GM23248 (cell line): ENCODE results near the gene KCNIP1. TPM values are rescaled to one million over a fixed set of nuclear protein-coding genes. Genes with fewer than 3 reads are reported as not detected.
"Not testable (repeated sequence)": the region's sequence is repeated elsewhere in the genome, so short reads cannot be mapped to it uniquely, and the experiment has no call there.

ENCODE experiments used
- DNase-seq: peaks from one replicate; pipeline ENCODE4 v3.0.0-alpha.2; 2015
- H2AFZ ChIP-seq: fragments of 200-600 bp; sonication (generic); 2 replicates; pipeline ENCODE4 v1.6.1; 2016; ENCODE audit warnings: antibody characterized with exemption
- H3F3A ChIP-seq: fragments of 200-600 bp; sonication (generic); 2 replicates; pipeline ENCODE4 v1.6.1; 2016; ENCODE audit warnings: mild to moderate bottlenecking, antibody characterized with exemption, mixed run types; ENCODE audit not compliant: insufficient read depth
- H3K27ac ChIP-seq: fragments of 200-600 bp; sonication (generic); 2 replicates; pipeline ENCODE4 v1.5.1; 2016; ENCODE audit warnings: mild to moderate bottlenecking
- H3K27me3 ChIP-seq: fragments of 200-600 bp; sonication (generic); replicated peaks from 2 replicates; pipeline ENCODE4 v1.6.1; 2016; ENCODE audit warnings: mild to moderate bottlenecking; ENCODE audit not compliant: insufficient read depth
- H3K36me3 ChIP-seq: fragments of 200-600 bp; sonication (generic); 2 replicates; pipeline ENCODE4 v1.6.1; 2016; ENCODE audit warnings: low read depth, mild to moderate bottlenecking
- H3K4me1 ChIP-seq: fragments of 200-600 bp; sonication (generic); 2 replicates; pipeline ENCODE4 v1.6.1; 2016; ENCODE audit warnings: mild to moderate bottlenecking; ENCODE audit not compliant: insufficient read depth
- H3K4me2 ChIP-seq: fragments of 200-600 bp; sonication (generic); one replicate; pipeline ENCODE4 v1.6.1; 2016; ENCODE audit warnings: mild to moderate bottlenecking; ENCODE audit not compliant: unreplicated experiment
- H3K4me3 ChIP-seq: fragments of 200-600 bp; sonication (generic); 2 replicates; pipeline ENCODE4 v1.5.1; 2016; ENCODE audit warnings: mild to moderate bottlenecking
- H3K79me2 ChIP-seq: fragments of 200-600 bp; sonication (generic); 2 replicates; pipeline ENCODE4 v1.6.1; 2016; ENCODE audit warnings: mild to moderate bottlenecking; ENCODE audit not compliant: insufficient read depth
- H3K9ac ChIP-seq: fragments of 200-600 bp; sonication (generic); 2 replicates; pipeline ENCODE4 v1.6.1; 2016; ENCODE audit warnings: mild to moderate bottlenecking
- H3K9me2 ChIP-seq: fragments of 200-600 bp; sonication (generic); 2 replicates; pipeline ENCODE4 v1.6.1; 2016; ENCODE audit warnings: mixed run types, mild to moderate bottlenecking, moderate library complexity; ENCODE audit not compliant: insufficient read depth
- H3K9me3 ChIP-seq: fragments of 200-600 bp; sonication (generic); one replicate; pipeline ENCODE4 v1.6.1; 2017; ENCODE audit warnings: low read depth
- H4K20me1 ChIP-seq: fragments of 200-600 bp; sonication (generic); 2 replicates; pipeline ENCODE4 v1.6.0; 2016; ENCODE audit not compliant: insufficient read depth
- EZH2 ChIP-seq: fragments of 200-600 bp; sonication (generic); IDR thresholded peaks from 2 replicates; pipeline ENCODE4 v1.6.1; 2018; ENCODE audit warnings: antibody characterized with exemption, mild to moderate bottlenecking; ENCODE audit not compliant: insufficient read depth, poor library complexity, severe bottlenecking
- EZH2phosphoT487 ChIP-seq: fragments of 200-600 bp; sonication (generic); IDR thresholded peaks from 2 replicates; pipeline ENCODE4 v1.6.1; 2018; ENCODE audit warnings: antibody characterized with exemption, moderate library complexity, mild to moderate bottlenecking, low read depth; ENCODE audit not compliant: insufficient read depth
- WGBS, 2 experiments: methylation state at CpG; one replicate each; pipeline ENCODE4 v1.1.6; 2015 to 2017; ENCODE audit warnings: low lambda C conversion rate in 2 of 2, low coverage in 1 of 2; ENCODE audit errors: missing lambda C conversion rate in 2 of 2; 5-methylcytosine and 5-hydroxymethylcytosine counted together
- in situ Hi-C: fragments of 300-500 bp; cut with MboI; formaldehyde crosslinking; loops from 2 replicates; pipeline ENCODE4 v1.15.0; 2020
- polyA plus RNA-seq: library from polyadenylated mRNA; unstranded; fragments of >200 nt; fragmentation: Nextera tagmentation; extraction: Ambion mirVana; gene quantifications from 2 replicates; pipeline ENCODE4 v1.2.1, GENCODE V29; 2016
- total RNA-seq: library from RNA; depleted of rRNA; stranded (reverse); fragments of >200 nt; shearing (Covaris generic); gene quantifications from 2 replicates; pipeline ENCODE4 v1.2.3, GENCODE V29; 2014

The KCNIP1 gene
- total and polyA plus RNA-seq, 2 experiments from 2014 or later: not detected

DNA sequence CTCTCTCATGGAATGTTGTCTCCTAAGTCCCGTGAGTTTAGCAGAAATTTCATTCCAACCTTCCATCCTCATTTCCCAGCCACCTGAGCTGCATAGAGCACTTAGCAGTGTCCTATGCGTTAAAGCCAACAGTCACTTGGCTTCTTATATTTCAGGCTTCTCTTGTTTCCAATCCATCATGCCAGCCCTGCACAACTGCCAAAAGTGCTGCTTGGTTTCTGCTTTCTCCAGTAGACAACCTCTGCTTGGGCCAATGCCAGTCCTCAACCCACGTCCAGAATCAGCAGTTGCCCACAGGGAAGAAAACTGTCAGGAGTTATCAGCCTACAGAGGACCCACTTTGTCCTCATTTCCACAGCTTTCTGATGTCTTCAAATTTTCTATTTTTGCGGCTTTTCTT, 42.5 kb downstream of the KCNIP1 start:
- Histone ChIP-seq H3K79me2 (no peaks in the 10 kb centered on the region), H4K20me1 (no peaks in the 10 kb centered on the region), H3K4me2 (no peak overlapping the region), H3K9me3 (no peaks in the 10 kb centered on the region), H3K27ac (no peak overlapping the region), H3K4me1 (no peaks in the 10 kb centered on the region), H3K9me2 (no peaks in the 10 kb centered on the region), H2AFZ (no peak overlapping the region), H3K36me3 (no peaks in the 10 kb centered on the region), H3F3A (no peaks in the 10 kb centered on the region), H3K27me3 (peaks cover 11% of the 10 kb centered on the region), H3K9ac (no peak overlapping the region), H3K4me3 (no peak overlapping the region)
- TF ChIP-seq EZH2phosphoT487 (no peak), EZH2 (no peak)
- WGBS, 2 experiments: 15 to 28% methylated on average over 4 of the region's 4 CpGs
- in situ Hi-C loops: no loop called here
- no peak for DNase-seq

DNA sequence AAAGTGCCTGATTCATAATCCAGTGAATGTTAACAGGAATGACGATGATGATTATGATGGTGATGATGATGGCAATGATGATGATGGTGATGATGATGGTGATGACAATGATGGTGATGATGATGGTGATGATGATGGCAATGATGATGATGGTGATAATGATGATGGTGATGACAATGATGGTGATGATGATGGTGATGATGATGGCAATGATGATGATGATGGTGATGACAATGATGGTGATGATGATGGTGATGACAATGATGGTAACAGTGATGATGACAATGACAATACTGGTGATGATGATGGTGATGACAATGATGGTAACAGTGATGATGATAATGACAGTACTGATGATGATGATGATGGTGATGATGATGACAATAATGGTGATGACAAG, 46.6 kb downstream of the KCNIP1 start:
- H3K27me3 ChIP-seq: peaks cover 28% of the 10 kb centered on the region
- H3K4me2 ChIP-seq, H3K4me1 ChIP-seq, H3K9me2 ChIP-seq, in situ Hi-C loops, H3K36me3 ChIP-seq, DNase-seq, H4K20me1 ChIP-seq, H3K4me3 ChIP-seq, H3K9me3 ChIP-seq, H3K9ac ChIP-seq, H3F3A ChIP-seq, H2AFZ ChIP-seq, H3K79me2 ChIP-seq, H3K27ac ChIP-seq: not testable (repeated sequence)
- 32 to 41% methylated on average over 1 of the region's 1 CpG for WGBS, 2 experiments

DNA sequence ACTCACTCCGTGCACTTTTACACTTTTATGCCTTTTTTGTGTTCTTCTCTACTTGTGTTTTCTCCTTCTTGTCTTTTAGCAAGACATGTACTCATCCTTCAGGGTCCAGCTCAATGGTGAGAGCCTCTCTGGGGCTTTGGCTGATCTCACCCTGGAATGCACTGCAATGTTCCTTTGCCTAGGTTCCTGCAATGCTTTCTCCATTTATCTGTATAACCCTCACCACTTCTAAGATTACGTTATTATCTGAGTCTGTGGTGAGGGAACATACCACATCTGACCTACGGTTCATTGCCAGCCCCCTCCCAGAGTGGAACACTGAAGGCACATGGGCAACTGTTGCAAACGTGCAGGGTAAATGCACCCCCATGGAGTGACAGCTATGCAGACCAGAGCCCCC, 47.3 kb downstream of the KCNIP1 start:
- Histone ChIP-seq H3K27me3 (peaks cover 31% of the 10 kb centered on the region), H3K4me1 (no peaks in the 10 kb centered on the region), H4K20me1 (no peaks in the 10 kb centered on the region), H3K9me3 (no peaks in the 10 kb centered on the region), H3K36me3 (no peaks in the 10 kb centered on the region), H3K4me3 (no peak overlapping the region), H2AFZ (no peak overlapping the region), H3K4me2 (no peak overlapping the region), H3F3A (no peaks in the 10 kb centered on the region), H3K27ac (no peak overlapping the region), H3K9ac (no peak overlapping the region), H3K9me2 (no peaks in the 10 kb centered on the region), H3K79me2 (no peaks in the 10 kb centered on the region)
- DNase-seq: no peak
- TF ChIP-seq EZH2phosphoT487: no peak
- TF ChIP-seq EZH2: no peak
- in situ Hi-C loops: no loop called here
- 54 to 58% methylated on average over 4 of the region's 4 CpGs for WGBS, 2 experiments

DNA sequence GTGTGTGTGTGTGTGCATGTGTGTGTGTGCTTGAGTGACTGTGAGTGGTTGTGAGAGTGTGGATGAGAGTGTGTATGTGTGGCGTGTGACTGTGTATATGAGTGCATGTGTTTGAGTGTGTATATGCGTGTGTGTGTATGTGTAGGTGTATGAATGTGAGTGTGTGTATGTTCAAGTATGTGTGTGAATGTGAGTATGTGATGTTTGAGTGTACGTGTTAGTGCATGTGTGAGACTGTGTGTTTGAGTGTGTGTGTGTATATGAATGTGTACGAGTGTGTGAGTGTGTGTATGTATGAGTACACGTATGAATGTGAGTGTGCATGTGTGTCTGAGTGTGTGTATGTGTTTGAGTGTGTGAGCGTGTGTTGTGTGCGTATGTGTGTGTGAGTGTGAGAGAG, 47.8 kb downstream of the KCNIP1 start:
- Histone ChIP-seq H3F3A (no peaks in the 10 kb centered on the region), H3K9me3 (no peaks in the 10 kb centered on the region), H3K4me2 (no peak overlapping the region), H3K4me3 (no peak overlapping the region), H3K4me1 (no peaks in the 10 kb centered on the region), H3K9ac (no peak overlapping the region), H3K36me3 (no peaks in the 10 kb centered on the region), H3K27ac (no peak overlapping the region), H3K27me3 (peaks cover 29% of the 10 kb centered on the region), H3K79me2 (no peaks in the 10 kb centered on the region), H2AFZ (no peak overlapping the region), H4K20me1 (no peaks in the 10 kb centered on the region), H3K9me2 (no peaks in the 10 kb centered on the region)
- WGBS, 2 experiments: 75 to 79% methylated on average over 7 of the region's 7 CpGs
- no peak for DNase-seq
- TF ChIP-seq EZH2 (no peak), EZH2phosphoT487 (no peak)
- in situ Hi-C loops: no loop called here

DNA sequence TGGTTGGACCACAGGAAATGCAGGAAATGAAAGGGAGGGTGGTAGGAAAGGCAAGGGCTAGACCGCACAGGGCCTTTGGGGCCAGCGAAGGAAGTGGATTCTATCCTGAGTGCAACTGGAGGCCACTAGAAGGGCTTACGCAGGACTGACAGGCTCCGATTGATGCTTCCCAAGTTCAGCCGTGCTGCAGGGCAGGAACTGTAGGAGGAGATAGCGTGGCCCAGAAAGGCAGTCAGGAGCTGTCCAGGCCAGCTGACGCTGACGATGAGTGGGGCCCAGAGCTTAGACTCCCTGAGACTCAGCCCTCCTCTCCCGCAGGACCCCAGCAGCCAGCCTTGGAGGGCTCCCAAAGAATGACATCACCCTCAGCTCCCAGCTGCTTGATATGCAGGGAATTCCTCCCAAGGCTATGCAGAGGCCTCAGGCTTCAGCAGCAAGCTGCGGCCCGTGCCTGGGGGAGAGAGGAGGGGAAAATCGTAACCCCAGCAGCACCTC, 48.8 kb downstream of the KCNIP1 start:
- H3K27ac ChIP-seq: no peak overlapping the region
- WGBS, 2 experiments: 18 to 24% methylated on average over 12 of the region's 12 CpGs
- H3K9ac ChIP-seq: no peak overlapping the region
- no peaks in the 10 kb centered on the region for H3K36me3 ChIP-seq
- in situ Hi-C loops: no loop called here
- H4K20me1 ChIP-seq: no peaks in the 10 kb centered on the region
- H2AFZ ChIP-seq: no peak overlapping the region
- H3K9me3 ChIP-seq: no peaks in the 10 kb centered on the region
- peak; percentile 58 for DNase-seq
- H3K4me3 ChIP-seq: no peak overlapping the region
- H3K79me2 ChIP-seq: no peaks in the 10 kb centered on the region
- H3F3A ChIP-seq: no peaks in the 10 kb centered on the region
- no peak overlapping the region for H3K4me2 ChIP-seq
- peaks cover 31% of the 10 kb centered on the region for H3K27me3 ChIP-seq
- TF ChIP-seq EZH2 (no peak), EZH2phosphoT487 (no peak)
- no peaks in the 10 kb centered on the region for H3K9me2 ChIP-seq
- no peaks in the 10 kb centered on the region for H3K4me1 ChIP-seq
